Hepatic stellate cell (primary cell): ENCODE results near the gene ZNF681.
"Not testable (repeated sequence)": the region's sequence is repeated elsewhere in the genome, so short reads cannot be mapped to it uniquely, and the experiment has no call there.

Source experiments
- DNase-seq: peaks from one replicate; pipeline ENCODE4 v3.0.0; 2011; ENCODE audit warnings: low spot score

ZNF681 gene

DNA sequence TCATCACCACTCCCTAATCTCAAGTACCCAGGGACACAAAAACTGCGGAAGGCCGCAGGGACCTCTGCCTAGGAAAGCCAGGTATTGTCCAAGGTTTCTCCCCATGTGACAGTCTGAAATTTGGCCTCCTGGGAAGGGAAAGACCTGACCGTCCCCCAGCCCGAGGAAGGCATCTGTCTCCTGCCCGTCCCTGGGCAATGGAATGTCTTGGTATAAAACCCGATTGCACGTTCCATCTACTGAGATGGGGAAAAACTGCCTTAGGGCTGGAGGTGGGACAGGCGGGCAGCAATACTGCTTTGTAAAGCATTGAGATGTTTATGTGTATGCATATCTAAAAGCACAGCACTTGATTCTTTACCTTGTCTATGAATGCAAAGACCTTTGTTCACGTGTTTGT is 65.8 kb downstream of the ZNF681 start:
- DNase-seq = not testable (repeated sequence)
